ENCODE measurements around the gene ICAM3. TPM values are rescaled to one million over a fixed set of nuclear protein-coding genes. Genes with fewer than 3 reads are reported as not detected.

The ICAM3 gene
- total RNA-seq, 2 experiments from 2014 or later = 63.7 to 76.4 TPM

DNA sequence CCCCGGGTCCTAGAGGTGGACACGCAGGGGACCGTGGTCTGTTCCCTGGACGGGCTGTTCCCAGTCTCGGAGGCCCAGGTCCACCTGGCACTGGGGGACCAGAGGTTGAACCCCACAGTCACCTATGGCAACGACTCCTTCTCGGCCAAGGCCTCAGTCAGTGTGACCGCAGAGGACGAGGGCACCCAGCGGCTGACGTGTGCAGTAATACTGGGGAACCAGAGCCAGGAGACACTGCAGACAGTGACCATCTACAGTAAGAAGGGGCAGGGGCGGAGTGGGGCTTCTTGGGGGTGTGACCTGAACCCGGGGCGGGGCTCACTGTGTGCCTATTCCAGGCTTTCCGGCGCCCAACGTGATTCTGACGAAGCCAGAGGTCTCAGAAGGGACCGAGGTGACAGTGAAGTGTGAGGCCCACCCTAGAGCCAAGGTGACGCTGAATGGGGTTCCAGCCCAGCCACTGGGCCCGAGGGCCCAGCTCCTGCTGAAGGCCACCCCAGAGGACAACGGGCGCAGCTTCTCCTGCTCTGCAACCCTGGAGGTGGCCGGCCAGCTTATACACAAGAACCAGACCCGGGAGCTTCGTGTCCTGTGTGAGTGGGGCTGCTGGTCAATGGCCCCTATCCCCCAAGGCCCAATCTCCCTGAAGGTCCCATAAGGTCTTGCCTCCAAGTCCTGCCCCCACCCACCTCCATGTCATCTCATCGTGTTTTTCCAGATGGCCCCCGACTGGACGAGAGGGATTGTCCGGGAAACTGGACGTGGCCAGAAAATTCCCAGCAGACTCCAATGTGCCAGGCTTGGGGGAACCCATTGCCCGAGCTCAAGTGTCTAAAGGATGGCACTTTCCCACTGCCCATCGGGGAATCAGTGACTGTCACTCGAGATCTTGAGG lies 55.1 kb downstream of the ICAM3 start:
- H4K20me1 ChIP-seq (ENCODE audit: insufficient read depth, low read length) = no peaks in the 10 kb centered on the region
- no peaks in the 10 kb centered on the region for H3K9me2 ChIP-seq (ENCODE audit: insufficient read depth, low read length)
- H3K4me2 ChIP-seq (ENCODE audit: low read length) = no peak overlapping the region
- H3K27ac ChIP-seq (ENCODE audit: low read depth, low read length, poor library complexity, severe bottlenecking) = no peak overlapping the region
- POLR2A ChIA-PET = no interaction called here
- H3K9me3 ChIP-seq (ENCODE audit: low read length) = no peaks in the 10 kb centered on the region
- peaks cover 39% of the 10 kb centered on the region for H3K4me1 ChIP-seq (ENCODE audit: insufficient read depth, low read length, poor library complexity, severe bottlenecking)
- CTCF ChIA-PET (ENCODE audit: unreplicated experiment) = no interaction called here
- no peak overlapping the region for H2AFZ ChIP-seq (ENCODE audit: low read length)
- TF ChIP-seq EZH2phosphoT487 (IDR thresholded peaks at IDR 0.05; ENCODE audit: borderline replicate concordance, low read depth, low read length) = no peak
- TF ChIP-seq, protein P1, sequence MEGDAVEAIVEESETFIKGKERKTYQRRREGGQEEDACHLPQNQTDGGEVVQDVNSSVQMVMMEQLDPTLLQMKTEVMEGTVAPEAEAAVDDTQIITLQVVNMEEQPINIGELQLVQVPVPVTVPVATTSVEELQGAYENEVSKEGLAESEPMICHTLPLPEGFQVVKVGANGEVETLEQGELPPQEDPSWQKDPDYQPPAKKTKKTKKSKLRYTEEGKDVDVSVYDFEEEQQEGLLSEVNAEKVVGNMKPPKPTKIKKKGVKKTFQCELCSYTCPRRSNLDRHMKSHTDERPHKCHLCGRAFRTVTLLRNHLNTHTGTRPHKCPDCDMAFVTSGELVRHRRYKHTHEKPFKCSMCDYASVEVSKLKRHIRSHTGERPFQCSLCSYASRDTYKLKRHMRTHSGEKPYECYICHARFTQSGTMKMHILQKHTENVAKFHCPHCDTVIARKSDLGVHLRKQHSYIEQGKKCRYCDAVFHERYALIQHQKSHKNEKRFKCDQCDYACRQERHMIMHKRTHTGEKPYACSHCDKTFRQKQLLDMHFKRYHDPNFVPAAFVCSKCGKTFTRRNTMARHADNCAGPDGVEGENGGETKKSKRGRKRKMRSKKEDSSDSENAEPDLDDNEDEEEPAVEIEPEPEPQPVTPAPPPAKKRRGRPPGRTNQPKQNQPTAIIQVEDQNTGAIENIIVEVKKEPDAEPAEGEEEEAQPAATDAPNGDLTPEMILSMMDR (conservative IDR thresholded peaks at IDR 0.05; ENCODE audit: low read length) = no peak
- BruUV-seq (replicated peaks) = no TSS peak
- DNase-seq (ENCODE audit: low spot score) = no peak
- H3K79me2 ChIP-seq (ENCODE audit: insufficient read depth, low read depth, low read length) = no peaks in the 10 kb centered on the region
- H3K36me3 ChIP-seq (ENCODE audit: insufficient read depth, low read length) = peaks cover 23% of the 10 kb centered on the region; the same call in 1 of the 2 replicates
- intact Hi-C loops (cut with micrococcal nuclease; ENCODE audit: unreplicated experiment) = no loop called here
- H3K4me3 ChIP-seq (ENCODE audit: low read depth, low read length, poor library complexity, severe bottlenecking) = no peak overlapping the region

Small RNA genes within 50 kb of the gene (small RNA-seq; reads per million reads assigned to genes)
- gene AC011511.1 = not detected
- gene AC011511.4 = not detected

Other genes starting within 250 kb of the ICAM3 start
- gene ANGPTL6, start 236.9 kb downstream of the ICAM3 start, total RNA-seq (2014; rRNA removed; shearing (Covaris generic)) = 7.3 and 8.4 TPM in 2 replicates
- gene ANGPTL6, start 236.9 kb downstream of the ICAM3 start, total RNA-seq (2022) = 8.3 and 10.1 TPM in 2 replicates
- gene PPAN, start 233.3 kb downstream of the ICAM3 start, total RNA-seq (2014; rRNA removed; shearing (Covaris generic)) = 77.1 and 85.8 TPM in 2 replicates
- gene PPAN, start 233.3 kb downstream of the ICAM3 start, total RNA-seq (2022) = 88.3 and 116 TPM in 2 replicates
- 8.8 and 11.9 TPM in 2 replicates for gene P2RY11, start 227.9 kb downstream of the ICAM3 start, total RNA-seq (2014; rRNA removed; shearing (Covaris generic))
- gene P2RY11, start 227.9 kb downstream of the ICAM3 start, total RNA-seq (2022) = 31.1 and 43.3 TPM in 2 replicates
- 255 and 287 TPM in 2 replicates for gene EIF3G, start 219.7 kb downstream of the ICAM3 start, total RNA-seq (2014; rRNA removed; shearing (Covaris generic))
- 256 TPM in 2 replicates for gene EIF3G, start 219.7 kb downstream of the ICAM3 start, total RNA-seq (2022)
- gene DNMT1, start 144.7 kb downstream of the ICAM3 start, total RNA-seq (2014; rRNA removed; shearing (Covaris generic)) = 329 and 365 TPM in 2 replicates
- gene DNMT1, start 144.7 kb downstream of the ICAM3 start, total RNA-seq (2022) = 680 and 699 TPM in 2 replicates
- gene S1PR2, start 108.3 kb downstream of the ICAM3 start, total RNA-seq (2014; rRNA removed; shearing (Covaris generic)) = 27.0 and 27.8 TPM in 2 replicates
- gene S1PR2, start 108.3 kb downstream of the ICAM3 start, total RNA-seq (2022) = 51.6 and 64.5 TPM in 2 replicates
- 134 and 148 TPM in 2 replicates for gene MRPL4, start 87.4 kb downstream of the ICAM3 start, total RNA-seq (2014; rRNA removed; shearing (Covaris generic))
- 132 and 155 TPM in 2 replicates for gene MRPL4, start 87.4 kb downstream of the ICAM3 start, total RNA-seq (2022)
- gene ICAM1, start 68.5 kb downstream of the ICAM3 start, total RNA-seq (2014; rRNA removed; shearing (Covaris generic)) = 12.0 and 15.8 TPM in 2 replicates
- gene ICAM1, start 68.5 kb downstream of the ICAM3 start, total RNA-seq (2022) = 13.4 and 13.5 TPM in 2 replicates
- not detected in 2 replicates for gene ICAM4, start 52.7 kb downstream of the ICAM3 start, total RNA-seq (2014; rRNA removed; shearing (Covaris generic))
- gene ICAM4, start 52.7 kb downstream of the ICAM3 start, total RNA-seq (2022) = 0.38 and 0.53 TPM in 2 replicates
- 2.7 and 6.4 TPM in 2 replicates for gene ICAM5, start 49.7 kb downstream of the ICAM3 start, total RNA-seq (2014; rRNA removed; shearing (Covaris generic))
- gene ICAM5, start 49.7 kb downstream of the ICAM3 start, total RNA-seq (2022) = 10.8 and 12.6 TPM in 2 replicates
- 2.3 and 8.8 TPM in 2 replicates for gene ZGLP1, start 29.8 kb downstream of the ICAM3 start, total RNA-seq (2014; rRNA removed; shearing (Covaris generic))
- 5.4 and 5.7 TPM in 2 replicates for gene ZGLP1, start 29.8 kb downstream of the ICAM3 start, total RNA-seq (2022)
- gene FDX2, start 23.6 kb downstream of the ICAM3 start, total RNA-seq (2014; rRNA removed; shearing (Covaris generic)) = 17.2 and 28.8 TPM in 2 replicates
- 10.4 and 17.1 TPM in 2 replicates for gene FDX2, start 23.6 kb downstream of the ICAM3 start, total RNA-seq (2022)
- gene RAVER1, start 6.1 kb downstream of the ICAM3 start, total RNA-seq (2014; rRNA removed; shearing (Covaris generic)) = 21.6 and 35.7 TPM in 2 replicates
- 90.7 and 95.8 TPM in 2 replicates for gene RAVER1, start 6.1 kb downstream of the ICAM3 start, total RNA-seq (2022)
- 151 and 185 TPM in 2 replicates for gene TYK2, start 40.9 kb upstream of the ICAM3 start, total RNA-seq (2014; rRNA removed; shearing (Covaris generic))
- 214 and 216 TPM in 2 replicates for gene TYK2, start 40.9 kb upstream of the ICAM3 start, total RNA-seq (2022)
- 332 and 345 TPM in 2 replicates for gene CDC37, start 63.9 kb upstream of the ICAM3 start, total RNA-seq (2014; rRNA removed; shearing (Covaris generic))
- gene CDC37, start 63.9 kb upstream of the ICAM3 start, total RNA-seq (2022) = 269 and 271 TPM in 2 replicates
- gene PDE4A, start 80.9 kb upstream of the ICAM3 start, total RNA-seq (2014; rRNA removed; shearing (Covaris generic)) = 9.4 and 16.4 TPM in 2 replicates
- gene PDE4A, start 80.9 kb upstream of the ICAM3 start, total RNA-seq (2022) = 42.4 and 45.1 TPM in 2 replicates
- 65.9 and 68.9 TPM in 2 replicates for gene KEAP1, start 163.7 kb upstream of the ICAM3 start, total RNA-seq (2014; rRNA removed; shearing (Covaris generic))
- 64.9 and 93.5 TPM in 2 replicates for gene KEAP1, start 163.7 kb upstream of the ICAM3 start, total RNA-seq (2022)
- gene S1PR5, start 177.8 kb upstream of the ICAM3 start, total RNA-seq (2014; rRNA removed; shearing (Covaris generic)) = not detected in 2 replicates
- not detected in 2 replicates for gene S1PR5, start 177.8 kb upstream of the ICAM3 start, total RNA-seq (2022)
- 21.1 and 29.6 TPM in 2 replicates for gene ATG4D, start 204.3 kb upstream of the ICAM3 start, total RNA-seq (2014; rRNA removed; shearing (Covaris generic))
- gene ATG4D, start 204.3 kb upstream of the ICAM3 start, total RNA-seq (2022) = 46.8 and 48.2 TPM in 2 replicates
- 44.9 and 53.6 TPM in 2 replicates for gene KRI1, start 226.4 kb upstream of the ICAM3 start, total RNA-seq (2014; rRNA removed; shearing (Covaris generic))
- 57.0 and 58.4 TPM in 2 replicates for gene KRI1, start 226.4 kb upstream of the ICAM3 start, total RNA-seq (2022)
- 22.4 and 25.3 TPM in 2 replicates for gene CDKN2D, start 229.4 kb upstream of the ICAM3 start, total RNA-seq (2014; rRNA removed; shearing (Covaris generic))
- 26.6 and 28.1 TPM in 2 replicates for gene CDKN2D, start 229.4 kb upstream of the ICAM3 start, total RNA-seq (2022)
- gene AP1M2, start 247.7 kb upstream of the ICAM3 start, total RNA-seq (2014; rRNA removed; shearing (Covaris generic)) = 0.44 TPM in 1 of 2 replicates, not detected in the other
- not detected in 2 replicates for gene AP1M2, start 247.7 kb upstream of the ICAM3 start, total RNA-seq (2022)

All from OCI-LY7 (cell line).